Smooth muscle cell (in vitro differentiated cells): Measurements from ENCODE around the gene HIVEP3. TPM values are rescaled to one million over a fixed set of nuclear protein-coding genes. Genes with fewer than 3 reads are reported as not detected.
A peak's percentile ranks its signal among the peaks of the same experiment; 100 is the strongest.

Source experiments
- DNase-seq: peaks from one replicate; lab custom pipeline; 2025; ENCODE audit not compliant: unreplicated experiment; lab: John Stamatoyannopoulos, UW
- H2AFZ ChIP-seq: fragments of 200-600 bp; sonication (generic); 2 replicates; pipeline ENCODE4 v1.6.0; 2016; ENCODE audit warnings: antibody characterized with exemption, low read depth, mild to moderate bottlenecking
- H3F3A ChIP-seq: fragments of 200-600 bp; sonication (generic); 2 replicates; pipeline ENCODE4 v1.6.0; 2017; ENCODE audit warnings: antibody characterized with exemption, low read depth
- H3K27ac ChIP-seq: fragments of 200-600 bp; sonication (generic); 2 replicates; pipeline ENCODE4 v1.5.1; 2016; ENCODE audit warnings: low read depth, mild to moderate bottlenecking
- H3K27me3 ChIP-seq: fragments of 200-600 bp; sonication (generic); 2 replicates; pipeline ENCODE4 v1.6.1; 2016; ENCODE audit warnings: low read depth, mild to moderate bottlenecking
- H3K36me3 ChIP-seq: fragments of 200-600 bp; sonication (generic); 2 replicates; pipeline ENCODE4 v1.5.1; 2016; ENCODE audit warnings: low read depth
- H3K4me1 ChIP-seq: fragments of 200-600 bp; sonication (generic); 2 replicates; pipeline ENCODE4 v1.5.1; 2016; ENCODE audit warnings: low read depth
- H3K4me2 ChIP-seq: fragments of 200-600 bp; sonication (generic); 2 replicates; pipeline ENCODE4 v1.6.0; 2016; ENCODE audit warnings: mild to moderate bottlenecking
- H3K4me3 ChIP-seq: fragments of 200-600 bp; sonication (generic); 2 replicates; pipeline ENCODE4 v1.5.1; 2016; ENCODE audit warnings: mild to moderate bottlenecking
- H3K79me2 ChIP-seq: fragments of 200-600 bp; sonication (generic); 2 replicates; pipeline ENCODE4 v1.6.0; 2016; ENCODE audit warnings: low read depth, mild to moderate bottlenecking
- H3K9ac ChIP-seq: fragments of 200-600 bp; sonication (generic); 2 replicates; pipeline ENCODE4 v1.6.0; 2016; ENCODE audit warnings: low read depth
- H3K9me3 ChIP-seq: fragments of 200-600 bp; sonication (generic); replicated peaks from 2 replicates; pipeline ENCODE4 v1.5.1; 2016; ENCODE audit warnings: low read depth
- H4K20me1 ChIP-seq: fragments of 200-600 bp; sonication (generic); 2 replicates; pipeline ENCODE4 v1.6.0; 2016; ENCODE audit warnings: low read depth
- WGBS: methylation state at CpG from one replicate; pipeline ENCODE4 v1.1.7; 2016; ENCODE audit warnings: low lambda C conversion rate; 5-methylcytosine and 5-hydroxymethylcytosine counted together
- polyA plus RNA-seq: library from polyadenylated mRNA; unstranded; fragments of >200 nt; fragmentation: Nextera tagmentation; extraction: Ambion mirVana; gene quantifications from 2 replicates; pipeline ENCODE4 v1.2.1, GENCODE V29; 2016
- total RNA-seq: library from RNA; depleted of rRNA; stranded (reverse); fragments of >200 nt; gene quantifications from 2 replicates; pipeline ENCODE4 v1.2.3, GENCODE V29; 2014
- TF ChIP-seq, protein P1 (sequence below): fragments of 200-600 bp; sonication (generic); IDR thresholded peaks from 2 replicates; pipeline ENCODE4 v1.5.1; 2017; ENCODE audit warnings: borderline replicate concordance, mild to moderate bottlenecking, antibody characterized with exemption; ENCODE audit not compliant: insufficient read depth, poor library complexity, severe bottlenecking

HIVEP3 gene
- total and polyA plus RNA-seq, 2 experiments from 2014 or later, result 2.1 to 6.4 TPM

DNA sequence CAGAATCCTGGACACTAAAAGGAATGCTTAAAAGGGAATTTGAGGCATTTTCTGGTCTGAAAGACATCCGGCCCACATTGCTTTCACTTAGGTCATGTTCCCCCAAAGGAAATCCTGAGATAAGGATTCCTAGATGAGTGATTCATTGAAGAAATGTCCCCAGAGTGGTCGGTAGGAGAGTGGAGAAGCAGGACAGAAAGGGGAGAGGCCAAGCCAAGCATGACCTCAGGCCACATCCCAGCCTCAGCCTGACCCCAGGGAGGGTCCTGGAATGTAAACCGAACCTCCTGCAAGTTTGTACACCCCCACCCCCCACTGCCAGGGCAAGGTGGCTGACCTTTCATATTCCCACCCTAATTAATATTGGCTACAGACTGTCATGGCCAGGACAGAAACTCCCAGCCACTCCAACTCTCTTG lies 16.6 kb downstream of the HIVEP3 start:
- H3K4me1 ChIP-seq, result peaks cover 17% of the 10 kb centered on the region
- peaks cover 8% of the 10 kb centered on the region for H3F3A ChIP-seq
- no peaks in the 10 kb centered on the region for H3K36me3 ChIP-seq
- H3K9me3 ChIP-seq, result no peaks in the 10 kb centered on the region
- no peaks in the 10 kb centered on the region for H3K27me3 ChIP-seq
- H3K79me2 ChIP-seq, result no peaks in the 10 kb centered on the region
- no peak for DNase-seq
- no peaks in the 10 kb centered on the region for H4K20me1 ChIP-seq
- peak overlapping the region; percentile 91 for H3K27ac ChIP-seq
- peak overlapping the region; percentile 29 for H3K9ac ChIP-seq
- no peak overlapping the region for H3K4me3 ChIP-seq
- TF ChIP-seq, protein P1, sequence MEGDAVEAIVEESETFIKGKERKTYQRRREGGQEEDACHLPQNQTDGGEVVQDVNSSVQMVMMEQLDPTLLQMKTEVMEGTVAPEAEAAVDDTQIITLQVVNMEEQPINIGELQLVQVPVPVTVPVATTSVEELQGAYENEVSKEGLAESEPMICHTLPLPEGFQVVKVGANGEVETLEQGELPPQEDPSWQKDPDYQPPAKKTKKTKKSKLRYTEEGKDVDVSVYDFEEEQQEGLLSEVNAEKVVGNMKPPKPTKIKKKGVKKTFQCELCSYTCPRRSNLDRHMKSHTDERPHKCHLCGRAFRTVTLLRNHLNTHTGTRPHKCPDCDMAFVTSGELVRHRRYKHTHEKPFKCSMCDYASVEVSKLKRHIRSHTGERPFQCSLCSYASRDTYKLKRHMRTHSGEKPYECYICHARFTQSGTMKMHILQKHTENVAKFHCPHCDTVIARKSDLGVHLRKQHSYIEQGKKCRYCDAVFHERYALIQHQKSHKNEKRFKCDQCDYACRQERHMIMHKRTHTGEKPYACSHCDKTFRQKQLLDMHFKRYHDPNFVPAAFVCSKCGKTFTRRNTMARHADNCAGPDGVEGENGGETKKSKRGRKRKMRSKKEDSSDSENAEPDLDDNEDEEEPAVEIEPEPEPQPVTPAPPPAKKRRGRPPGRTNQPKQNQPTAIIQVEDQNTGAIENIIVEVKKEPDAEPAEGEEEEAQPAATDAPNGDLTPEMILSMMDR, result no peak
- H2AFZ ChIP-seq, result no peak overlapping the region
- 4% methylated on average over 3 of the region's 3 CpGs for WGBS
- H3K4me2 ChIP-seq, result peak overlapping the region; percentile 77

GRCh38 chr1:41901551-41901950 lies 17.2 kb downstream of the HIVEP3 start:
- TF ChIP-seq, protein P1, result no peak
- H3K27ac ChIP-seq, result peak overlapping the region; percentile 91

DNA sequence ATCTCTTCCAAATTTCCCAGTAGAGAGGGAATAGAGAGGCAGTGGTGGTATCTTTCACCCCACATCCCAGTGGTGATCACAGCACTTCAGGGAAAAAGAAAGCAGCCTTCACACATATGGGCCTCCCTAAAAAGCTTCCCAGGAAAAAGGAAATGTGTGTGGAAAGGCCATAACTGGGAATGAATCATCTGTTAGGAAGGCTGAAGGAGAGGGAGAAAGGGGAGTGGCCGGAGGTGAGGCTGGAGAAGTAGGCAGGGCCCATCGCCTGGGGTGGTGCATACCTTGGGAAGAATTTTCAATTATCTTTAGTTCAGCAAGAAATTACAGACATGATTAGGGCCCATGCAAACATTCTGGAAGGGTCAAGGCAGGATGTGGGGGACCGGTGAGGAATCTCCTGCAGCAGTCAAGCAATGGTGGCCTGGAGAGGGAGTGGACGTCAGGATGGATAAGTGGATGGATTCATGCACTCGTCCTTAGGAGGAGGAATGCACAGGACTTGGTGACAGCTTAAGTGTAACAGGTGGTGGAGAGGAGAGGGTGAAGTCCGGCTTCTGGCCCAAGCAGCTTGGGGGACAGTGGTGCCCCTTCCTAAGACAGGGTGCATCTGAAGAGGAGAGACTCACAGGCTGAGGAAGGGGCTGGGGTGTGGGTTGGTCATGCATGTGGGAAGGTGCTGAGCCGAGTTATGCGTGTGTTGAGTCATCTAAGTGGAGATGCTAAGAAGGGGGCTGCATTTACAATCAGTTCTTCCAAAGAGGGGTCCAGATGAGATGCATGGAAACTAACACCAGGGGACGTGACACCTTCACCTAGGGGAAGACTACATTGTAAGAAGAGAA lies 17.9 kb downstream of the HIVEP3 start:
- H3K9me3 ChIP-seq, result no peaks in the 10 kb centered on the region
- no peak overlapping the region for H3K4me3 ChIP-seq
- no peak overlapping the region for H2AFZ ChIP-seq
- no peaks in the 10 kb centered on the region for H3K79me2 ChIP-seq
- H3K9ac ChIP-seq, result peak overlapping the region; percentile 29
- DNase-seq, result no peak
- TF ChIP-seq, protein P1, result no peak
- H4K20me1 ChIP-seq, result no peaks in the 10 kb centered on the region
- peaks cover 17% of the 10 kb centered on the region for H3K4me1 ChIP-seq
- H3K27ac ChIP-seq, result peak overlapping the region; percentile 91
- peak overlapping the region; percentile 77 for H3K4me2 ChIP-seq
- peaks cover 8% of the 10 kb centered on the region for H3F3A ChIP-seq
- 44% methylated on average over 9 of the region's 9 CpGs for WGBS
- no peaks in the 10 kb centered on the region for H3K36me3 ChIP-seq
- H3K27me3 ChIP-seq, result no peaks in the 10 kb centered on the region

More at GRCh38 chr1:41901551-41901950, 17.2 kb downstream of the HIVEP3 start:
- Histone ChIP-seq H3K4me1 (peaks cover 17% of the 10 kb centered on the region), H3K4me3 (no peak overlapping the region), H2AFZ (no peak overlapping the region), H3K79me2 (no peaks in the 10 kb centered on the region), H3K9ac (peak overlapping the region; percentile 29), H3K36me3 (no peaks in the 10 kb centered on the region), H3K27me3 (no peaks in the 10 kb centered on the region), H3K9me3 (no peaks in the 10 kb centered on the region), H3K4me2 (peak overlapping the region; percentile 77), H3F3A (peaks cover 8% of the 10 kb centered on the region), H4K20me1 (no peaks in the 10 kb centered on the region)
- 33% methylated on average over 3 of the region's 3 CpGs for WGBS
- no peak for DNase-seq
